H9 (cell line): ENCODE measurements around the gene PROP1. TPM values are rescaled to one million over a fixed set of nuclear protein-coding genes. Genes with fewer than 3 reads are reported as not detected.
"Not testable (repeated sequence)": the region's sequence is repeated elsewhere in the genome, so short reads cannot be mapped to it uniquely, and the experiment has no call there.

Experiments
- DNase-seq: peaks from one replicate; pipeline ENCODE4 v3.0.0-alpha.2; 2017
- H2AFZ ChIP-seq: one replicate; pipeline ENCODE4 v1.6.1; 2013; ENCODE audit warnings: mild to moderate bottlenecking, low read length, control low read depth, moderate library complexity
- H2AK5ac ChIP-seq: 2 replicates; pipeline ENCODE4 v1.6.1; 2013; ENCODE audit warnings: low read length, control low read depth, mixed read lengths; ENCODE audit not compliant: insufficient read length
- H2BK120ac ChIP-seq: one replicate; pipeline ENCODE4 v1.6.1; 2013; ENCODE audit warnings: low read depth, mild to moderate bottlenecking, low read length, control low read depth, inconsistent platforms; ENCODE audit not compliant: poor library complexity, severe bottlenecking
- H2BK12ac ChIP-seq: 2 replicates; pipeline ENCODE4 v1.6.1; 2013; ENCODE audit warnings: low read length, control low read depth, mixed read lengths, low read depth; ENCODE audit not compliant: insufficient read length
- H2BK15ac ChIP-seq: 2 replicates; pipeline ENCODE4 v1.6.1; 2013; ENCODE audit warnings: low read depth, low read length, control low read depth
- H2BK20ac ChIP-seq: one replicate; pipeline ENCODE4 v1.6.1; 2013; ENCODE audit warnings: low read depth, mild to moderate bottlenecking, low read length, control low read depth, inconsistent platforms; ENCODE audit not compliant: poor library complexity, severe bottlenecking
- H2BK5ac ChIP-seq: 2 replicates; pipeline ENCODE4 v1.6.1; 2013; ENCODE audit warnings: low read length, control low read depth, mixed read lengths; ENCODE audit not compliant: insufficient read length
- H3K14ac ChIP-seq: 2 replicates; pipeline ENCODE4 v1.6.1; 2013; ENCODE audit warnings: low read length, control low read depth; ENCODE audit not compliant: insufficient read depth
- H3K18ac ChIP-seq: 2 replicates; pipeline ENCODE4 v1.6.1; 2013; ENCODE audit warnings: low read depth, mild to moderate bottlenecking, mixed read lengths, low read length, control low read depth; ENCODE audit not compliant: insufficient read length
- H3K23ac ChIP-seq: 2 replicates; pipeline ENCODE4 v1.6.1; 2013; ENCODE audit warnings: low read length, control low read depth, mixed read lengths, low read depth; ENCODE audit not compliant: insufficient read length
- H3K23me2 ChIP-seq: 2 replicates; pipeline ENCODE4 v1.6.1; 2013; ENCODE audit warnings: low read depth, mild to moderate bottlenecking, mixed read lengths, low read length, control low read depth; ENCODE audit not compliant: insufficient read length, poor library complexity, severe bottlenecking
- H3K27ac ChIP-seq: 2 replicates; pipeline ENCODE4 v1.5.1; 2013; ENCODE audit warnings: low read length, control low read depth, mixed read lengths, low read depth; ENCODE audit not compliant: insufficient read length
- H3K27me3 ChIP-seq: 2 replicates; pipeline ENCODE4 v1.6.1; 2013; ENCODE audit warnings: low read length, control low read depth, inconsistent platforms; ENCODE audit not compliant: insufficient read depth
- H3K4ac ChIP-seq: 2 replicates; pipeline ENCODE4 v1.6.1; 2013; ENCODE audit warnings: low read depth, mild to moderate bottlenecking, control low read depth, inconsistent platforms, low read length, moderate library complexity
- H3K4me1 ChIP-seq: 2 replicates; pipeline ENCODE4 v1.6.1; 2013; ENCODE audit warnings: low read length, control low read depth, inconsistent platforms; ENCODE audit not compliant: insufficient read depth
- H3K4me2 ChIP-seq: 2 replicates; pipeline ENCODE4 v1.6.1; 2013; ENCODE audit warnings: low read length, control low read depth, mixed read lengths; ENCODE audit not compliant: insufficient read length, insufficient read depth
- H3K56ac ChIP-seq: 2 replicates; pipeline ENCODE4 v1.6.1; 2013; ENCODE audit warnings: low read depth, mild to moderate bottlenecking, mixed read lengths, low read length, control low read depth; ENCODE audit not compliant: insufficient read length
- H3K79me1 ChIP-seq: 2 replicates; pipeline ENCODE4 v1.6.1; 2013; ENCODE audit warnings: low read depth, mild to moderate bottlenecking, moderate library complexity, low read length, control low read depth, inconsistent platforms; ENCODE audit not compliant: insufficient read depth, poor library complexity, severe bottlenecking
- H3K79me2 ChIP-seq: 2 replicates; pipeline ENCODE4 v1.6.1; 2013; ENCODE audit warnings: low read length, control low read depth, inconsistent platforms; ENCODE audit not compliant: insufficient read depth
- H3K9ac ChIP-seq: 2 replicates; pipeline ENCODE4 v1.6.1; 2013; ENCODE audit warnings: low read length, control low read depth, mixed read lengths; ENCODE audit not compliant: insufficient read length; ENCODE audit errors: extremely low read depth
- H3K9me3 ChIP-seq: one replicate; pipeline ENCODE4 v1.6.1; 2013; ENCODE audit warnings: low read depth, low read length, inconsistent platforms; ENCODE audit not compliant: control insufficient read depth
- H3T11ph ChIP-seq: one replicate; pipeline ENCODE4 v1.6.1; 2013; ENCODE audit warnings: mild to moderate bottlenecking, low read length, control low read depth, inconsistent platforms
- H4K20me1 ChIP-seq: one replicate; pipeline ENCODE4 v1.6.1; 2013; ENCODE audit not compliant: control insufficient read depth, insufficient read length, insufficient read depth
- H4K5ac ChIP-seq: 2 replicates; pipeline ENCODE4 v1.6.1; 2013; ENCODE audit warnings: low read depth, mild to moderate bottlenecking, mixed read lengths, low read length, control low read depth; ENCODE audit not compliant: insufficient read length
- H4K8ac ChIP-seq: replicated peaks from 2 replicates; pipeline ENCODE4 v1.6.1; 2013; ENCODE audit warnings: low read length, control low read depth, mixed read lengths, low read depth; ENCODE audit not compliant: insufficient read length
- H4K91ac ChIP-seq: 2 replicates; pipeline ENCODE4 v1.6.1; 2013; ENCODE audit warnings: low read depth, mild to moderate bottlenecking, moderate library complexity, mixed read lengths, low read length, control low read depth; ENCODE audit not compliant: insufficient read length
- H3K27ac Mint-ChIP-seq, 3 experiments: 2 replicates in 2 of 3; 3 replicates in 1 of 3; pipeline ENCODE4 v1.8.0; 2020 to 2021; ENCODE audit warnings: mixed read lengths in 3 of 3, mild to moderate bottlenecking in 1 of 3, moderate library complexity in 1 of 3
- H3K27me3 Mint-ChIP-seq: 2 replicates; pipeline ENCODE4 v1.8.0; 2021; ENCODE audit warnings: low read depth, mild to moderate bottlenecking, moderate library complexity, mixed read lengths
- H3K36me3 Mint-ChIP-seq, 3 experiments: 2 replicates in 2 of 3; 3 replicates in 1 of 3; pipeline ENCODE4 v1.8.0; 2020 to 2021; ENCODE audit warnings: low read depth in 3 of 3, mixed read lengths in 3 of 3; ENCODE audit not compliant: insufficient read depth in 1 of 3
- H3K4me1 Mint-ChIP-seq, 2 experiments: 2 replicates each; pipeline ENCODE4 v1.8.0; 2020; ENCODE audit warnings: mixed read lengths in 2 of 2
- H3K4me3 Mint-ChIP-seq, 2 experiments: 2 replicates in 1 of 2; 3 replicates in 1 of 2; pipeline ENCODE4 v1.8.0; 2020 to 2021; ENCODE audit warnings: mild to moderate bottlenecking in 2 of 2, mixed read lengths in 2 of 2, moderate library complexity in 1 of 2
- H3K9me3 Mint-ChIP-seq, 2 experiments: 2 replicates in 1 of 2; 3 replicates in 1 of 2; pipeline ENCODE4 v1.8.0; 2020; ENCODE audit warnings: mild to moderate bottlenecking in 2 of 2, mixed read lengths in 2 of 2, moderate library complexity in 1 of 2
- WGBS: extraction: QIAGEN DNeasy Blood & Tissue Kit; methylation state at CpG from one replicate; pipeline ENCODE4 v1.1.7; 2013; ENCODE audit warnings: missing lambda C conversion rate, low lambda C conversion rate, mixed read lengths; ENCODE audit not compliant: insufficient read length; ENCODE audit errors: extremely low coverage; 5-methylcytosine and 5-hydroxymethylcytosine counted together
- total RNA-seq: library from RNA; stranded (reverse); gene quantifications from 2 replicates; pipeline ENCODE4 v1.2.1, GENCODE V29; 2021

The PROP1 gene
- total RNA-seq, 1 experiment from 2014 or later: not detected

DNA sequence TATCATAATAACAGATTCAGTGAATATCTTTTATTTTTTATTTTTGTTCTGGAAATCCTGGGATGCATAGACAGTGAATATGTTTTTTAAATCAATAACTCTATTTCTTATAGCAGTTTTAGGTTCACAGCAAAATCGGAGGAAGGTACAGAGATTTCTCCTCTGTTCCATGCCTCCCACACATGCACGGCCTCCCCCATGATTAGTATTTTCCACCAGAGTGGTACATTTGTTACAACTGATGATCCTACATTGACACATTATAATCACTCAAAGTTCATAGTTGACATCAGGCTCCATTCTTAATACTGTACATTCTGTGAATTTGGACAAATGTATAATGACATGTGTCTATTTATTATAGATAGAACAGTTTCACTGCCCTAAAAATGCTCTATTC is 16.7 kb upstream of the PROP1 start:
- not testable (repeated sequence) for H2BK15ac ChIP-seq, H4K20me1 ChIP-seq, H2AK5ac ChIP-seq, H3K27me3 Mint-ChIP-seq, H3K18ac ChIP-seq, H2BK120ac ChIP-seq, H3K36me3 Mint-ChIP-seq, H3K4me1 ChIP-seq, H2AFZ ChIP-seq, H2BK12ac ChIP-seq, H3K23me2 ChIP-seq, DNase-seq, H3K9me3 Mint-ChIP-seq, H4K8ac ChIP-seq, H3K4me1 Mint-ChIP-seq, H3K4me2 ChIP-seq, H2BK5ac ChIP-seq, H3K56ac ChIP-seq, H4K5ac ChIP-seq, H3T11ph ChIP-seq, H3K14ac ChIP-seq, H3K23ac ChIP-seq, H3K9me3 ChIP-seq, H3K9ac ChIP-seq, H3K27me3 ChIP-seq, H3K27ac ChIP-seq, H4K91ac ChIP-seq, H3K79me2 ChIP-seq, H3K4ac ChIP-seq, H3K79me1 ChIP-seq, H3K27ac Mint-ChIP-seq, H3K4me3 Mint-ChIP-seq, H2BK20ac ChIP-seq
- WGBS: no CpG with 5 or more reads among the region's 2 CpGs

DNA sequence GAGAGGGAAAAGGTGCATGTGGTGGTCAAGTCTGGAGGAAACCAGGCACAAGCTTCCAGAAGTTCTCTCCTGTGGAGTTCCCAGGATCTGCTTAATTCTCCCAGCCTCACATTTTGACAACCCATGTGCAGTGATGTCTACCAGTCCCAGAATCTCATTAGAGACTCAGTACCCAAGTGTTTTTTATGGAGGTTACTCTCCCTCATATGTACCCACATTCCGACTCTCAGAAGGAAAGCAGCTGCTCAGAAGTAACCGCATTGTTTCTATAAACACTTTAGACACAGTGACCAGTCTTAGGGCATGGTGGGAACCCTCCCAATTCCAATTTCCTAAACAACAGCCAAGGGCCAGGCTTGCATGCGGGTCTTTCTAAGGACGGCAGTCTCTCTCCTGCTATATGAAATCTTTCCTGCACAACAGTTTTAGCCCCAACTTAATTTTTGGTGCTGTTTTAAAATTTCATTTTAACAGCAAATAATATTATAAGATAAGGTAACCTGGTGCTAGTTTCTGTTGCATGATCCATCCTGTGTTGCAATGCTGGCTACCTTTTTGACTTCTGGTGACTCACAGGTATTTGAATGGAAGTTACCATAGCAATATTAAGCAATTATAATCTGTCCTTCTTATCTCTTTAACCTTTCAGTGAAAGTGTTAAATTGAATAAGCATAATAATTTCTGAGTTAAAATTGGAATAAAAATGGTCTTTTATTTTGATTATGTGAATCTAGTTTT is 15.9 kb upstream of the PROP1 start:
- not testable (repeated sequence) for H2AK5ac ChIP-seq, H3K4me1 Mint-ChIP-seq, H3K79me1 ChIP-seq, H2AFZ ChIP-seq, H4K8ac ChIP-seq, H3K14ac ChIP-seq, H3K23ac ChIP-seq, H3K79me2 ChIP-seq, H3K27me3 Mint-ChIP-seq, H2BK5ac ChIP-seq, H3K4me1 ChIP-seq, H3K9me3 Mint-ChIP-seq, H2BK20ac ChIP-seq, H4K91ac ChIP-seq, H4K5ac ChIP-seq, H3K27ac ChIP-seq, H2BK15ac ChIP-seq, H2BK12ac ChIP-seq, H3K18ac ChIP-seq, H3K9me3 ChIP-seq, H3T11ph ChIP-seq, H3K4ac ChIP-seq, H3K4me2 ChIP-seq, H2BK120ac ChIP-seq, H3K36me3 Mint-ChIP-seq, DNase-seq, H3K4me3 Mint-ChIP-seq, H3K56ac ChIP-seq, H3K9ac ChIP-seq, H3K27ac Mint-ChIP-seq, H3K23me2 ChIP-seq, H4K20me1 ChIP-seq, H3K27me3 ChIP-seq
- no CpG with 5 or more reads among the region's 4 CpGs for WGBS
